HFF-Myc (cell line): ENCODE results near the gene WNT3.
"Not testable (repeated sequence)": the region's sequence is repeated elsewhere in the genome, so short reads cannot be mapped to it uniquely, and the experiment has no call there.

ENCODE experiments used
- DNase-seq: peaks from one replicate; pipeline ENCODE4 v3.0.0-alpha.2; 2011; ENCODE audit warnings: low read depth; ENCODE audit errors: extremely low read depth
- H3K4me3 ChIP-seq: replicated peaks from 2 replicates; pipeline ENCODE4 v1.5.1; 2011; ENCODE audit warnings: low read depth, mild to moderate bottlenecking, control low read depth, low read length
- TF ChIP-seq, protein P1 (sequence below): IDR thresholded peaks from 2 replicates; pipeline ENCODE4 v1.5.1; 2012; ENCODE audit warnings: mild to moderate bottlenecking, low read depth, low read length, control low read depth; ENCODE audit errors: missing control alignments

The WNT3 gene

DNA sequence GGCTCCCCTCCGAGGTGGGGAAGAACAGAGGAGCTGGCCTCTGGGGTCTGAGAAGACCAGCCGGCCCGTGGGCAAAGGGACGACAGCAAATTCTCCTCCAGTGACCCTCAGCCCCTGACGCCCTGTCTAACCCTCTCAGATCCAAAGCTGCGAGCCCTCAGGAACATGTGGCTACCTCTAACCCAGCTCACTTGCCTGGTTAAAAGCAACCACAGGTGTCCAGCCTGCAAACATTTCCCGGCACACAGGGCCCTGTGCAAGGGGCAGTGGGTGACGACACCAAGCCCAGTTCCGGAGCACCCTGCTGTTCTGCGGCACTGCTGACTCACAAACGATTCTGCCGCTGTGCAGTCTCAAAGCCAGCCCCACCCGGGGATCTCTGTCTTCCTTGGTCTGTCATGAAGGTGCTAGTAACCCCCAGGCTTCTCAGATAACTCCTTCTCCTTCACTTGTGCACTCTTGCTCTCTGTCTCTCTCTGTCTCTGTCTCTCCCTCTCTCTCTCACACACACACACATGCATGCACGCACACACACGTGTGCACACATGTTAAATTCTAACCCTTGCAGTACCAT lies 23.0 kb downstream of the WNT3 start:
- H3K4me3 ChIP-seq, result no peak overlapping the region
- TF ChIP-seq, protein P1, sequence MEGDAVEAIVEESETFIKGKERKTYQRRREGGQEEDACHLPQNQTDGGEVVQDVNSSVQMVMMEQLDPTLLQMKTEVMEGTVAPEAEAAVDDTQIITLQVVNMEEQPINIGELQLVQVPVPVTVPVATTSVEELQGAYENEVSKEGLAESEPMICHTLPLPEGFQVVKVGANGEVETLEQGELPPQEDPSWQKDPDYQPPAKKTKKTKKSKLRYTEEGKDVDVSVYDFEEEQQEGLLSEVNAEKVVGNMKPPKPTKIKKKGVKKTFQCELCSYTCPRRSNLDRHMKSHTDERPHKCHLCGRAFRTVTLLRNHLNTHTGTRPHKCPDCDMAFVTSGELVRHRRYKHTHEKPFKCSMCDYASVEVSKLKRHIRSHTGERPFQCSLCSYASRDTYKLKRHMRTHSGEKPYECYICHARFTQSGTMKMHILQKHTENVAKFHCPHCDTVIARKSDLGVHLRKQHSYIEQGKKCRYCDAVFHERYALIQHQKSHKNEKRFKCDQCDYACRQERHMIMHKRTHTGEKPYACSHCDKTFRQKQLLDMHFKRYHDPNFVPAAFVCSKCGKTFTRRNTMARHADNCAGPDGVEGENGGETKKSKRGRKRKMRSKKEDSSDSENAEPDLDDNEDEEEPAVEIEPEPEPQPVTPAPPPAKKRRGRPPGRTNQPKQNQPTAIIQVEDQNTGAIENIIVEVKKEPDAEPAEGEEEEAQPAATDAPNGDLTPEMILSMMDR, result no peak
- no peak for DNase-seq

DNA sequence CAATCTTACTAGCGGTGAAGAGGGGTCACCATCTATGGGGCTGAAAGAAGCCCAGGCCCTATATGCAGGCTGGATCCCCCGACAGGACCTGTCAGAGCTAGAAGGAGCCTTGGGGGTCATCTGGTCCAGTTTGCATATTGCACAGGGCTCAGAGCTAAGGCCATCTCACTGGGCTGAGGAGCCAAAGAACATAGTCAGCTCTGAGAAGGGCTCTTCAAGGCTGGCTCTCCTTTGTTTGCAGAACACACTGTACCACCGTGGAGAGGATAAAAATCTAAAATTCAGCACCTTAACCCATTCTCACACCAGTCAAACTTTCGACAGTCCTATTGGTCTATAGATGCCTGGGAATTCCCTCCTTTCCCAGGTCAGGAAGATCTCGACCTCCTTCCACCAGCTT lies 24.2 kb downstream of the WNT3 start:
- no peak for DNase-seq
- H3K4me3 ChIP-seq, result no peak overlapping the region
- TF ChIP-seq, protein P1, result no peak

DNA sequence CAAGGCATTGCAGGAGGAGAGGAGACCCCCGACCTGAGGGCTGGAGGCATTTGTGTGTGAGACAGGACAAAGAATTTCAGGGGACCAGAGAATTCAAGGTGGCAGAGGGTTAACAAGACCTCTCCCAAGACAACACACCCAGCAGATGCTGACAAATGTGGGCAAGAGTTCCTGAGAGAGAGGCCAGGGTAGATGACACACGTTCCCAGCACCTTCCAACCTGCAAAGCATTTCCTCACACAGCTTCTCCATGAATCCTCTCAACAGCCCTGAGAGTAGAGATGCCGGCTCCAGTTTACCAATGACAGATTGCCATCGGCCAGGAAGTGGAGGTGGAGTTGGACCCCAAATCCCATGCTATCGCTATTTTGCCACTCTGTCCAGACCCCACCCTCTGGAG lies 25.0 kb downstream of the WNT3 start:
- TF ChIP-seq, protein P1, result no peak
- no peak for DNase-seq
- no peak overlapping the region for H3K4me3 ChIP-seq

DNA sequence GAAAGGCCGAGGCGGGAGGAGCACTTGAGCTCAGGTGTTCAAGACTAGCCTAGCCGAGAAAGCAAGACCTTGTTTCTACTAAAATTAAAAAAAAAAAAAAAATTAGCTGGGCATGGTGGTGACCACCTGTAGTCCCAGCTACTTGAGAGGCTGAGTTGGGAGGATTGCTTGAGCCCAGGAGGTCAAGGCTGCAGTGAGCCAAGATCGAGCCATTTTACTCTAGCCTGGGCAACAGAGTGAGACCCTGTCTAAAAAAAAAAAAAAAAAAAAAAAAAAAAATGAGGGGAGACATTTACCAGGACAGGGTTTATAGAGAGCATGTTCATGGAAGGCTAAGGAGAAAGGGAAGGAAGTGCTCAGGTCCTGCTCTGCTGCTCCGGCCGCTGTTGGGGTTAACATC lies 25.5 kb downstream of the WNT3 start:
- H3K4me3 ChIP-seq, DNase-seq: not testable (repeated sequence)

DNA sequence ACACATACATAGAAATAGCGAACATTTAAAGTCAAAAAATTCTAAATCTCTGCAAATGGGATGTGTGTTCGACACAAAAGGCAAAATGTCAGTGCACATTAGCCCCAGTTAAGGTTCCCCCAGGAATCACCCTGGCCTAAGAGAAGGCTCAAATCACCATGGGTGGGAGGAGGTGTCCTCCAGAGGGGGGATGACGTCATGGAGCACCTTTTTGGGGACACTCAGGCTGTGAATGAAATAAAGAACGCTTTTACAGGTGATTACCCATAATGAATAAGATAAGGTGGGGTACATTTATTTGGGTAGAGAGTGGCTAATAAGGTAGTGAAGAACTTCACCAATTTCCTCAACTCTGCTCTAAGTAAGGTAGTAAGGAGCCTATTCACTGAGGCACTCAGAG lies 26.4 kb downstream of the WNT3 start:
- TF ChIP-seq, protein P1, result no peak
- H3K4me3 ChIP-seq, result no peak overlapping the region
- DNase-seq, result no peak

DNA sequence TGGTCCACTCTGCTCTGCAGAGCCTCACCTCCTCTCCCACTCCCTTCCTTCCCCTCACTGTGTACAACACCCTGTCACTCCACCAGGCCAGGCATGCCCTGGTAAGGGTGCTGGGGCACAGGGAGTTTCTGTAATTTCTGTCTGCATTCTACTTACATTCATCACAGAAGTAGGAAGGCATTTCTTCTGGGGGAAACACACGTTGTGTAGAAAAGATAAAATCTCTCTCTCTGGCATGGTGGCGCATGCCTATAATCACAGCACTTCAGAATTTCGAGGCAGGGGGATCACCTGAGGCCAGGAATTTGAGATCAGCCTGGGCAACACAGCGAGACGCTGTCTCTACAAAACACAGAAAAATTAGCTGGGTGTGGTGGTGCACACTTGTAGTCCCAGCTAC lies 27.0 kb downstream of the WNT3 start:
- TF ChIP-seq, protein P1, result no peak
- H3K4me3 ChIP-seq, result no peak overlapping the region
- DNase-seq, result no peak

DNA sequence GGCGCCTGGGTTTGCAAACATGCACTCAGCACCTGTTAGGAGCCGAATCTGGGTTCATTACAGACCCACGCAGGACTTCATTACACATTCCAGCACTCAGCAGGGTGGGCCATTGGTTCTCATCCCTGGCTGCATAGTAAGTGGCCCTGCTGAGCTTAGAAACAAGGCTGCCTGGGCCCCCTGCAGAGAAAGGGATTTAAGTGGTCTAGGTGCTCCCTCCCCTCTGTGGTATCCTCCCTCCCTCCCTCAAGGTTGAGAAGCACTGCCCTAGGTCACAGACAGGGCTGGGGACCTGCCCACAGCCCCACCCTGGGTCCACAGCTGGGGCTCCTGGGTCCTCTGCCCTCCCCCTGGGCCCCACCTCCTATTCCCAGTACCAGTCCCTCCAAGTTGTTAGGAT lies 28.3 kb downstream of the WNT3 start:
- H3K4me3 ChIP-seq, result no peak overlapping the region
- TF ChIP-seq, protein P1, result no peak
- DNase-seq, result no peak
